Measurements from ENCODE around the gene LRG1.
A peak's percentile ranks its signal among the peaks of the same experiment; 100 is the strongest.

The LRG1 gene

GRCh38 chr19:4575267-4576015 is 35.6 kb upstream of the LRG1 start:
- no peak overlapping the region for H3K4me3 ChIP-seq (ENCODE audit: control insufficient read depth, low read depth, low read length)
- no peak for TF ChIP-seq CTCF (conservative IDR thresholded peaks at IDR 0.05; ENCODE audit: control insufficient read depth, insufficient read depth, low read depth, low read length)
- peak; percentile 97 for DNase-seq (ENCODE audit: low read depth)

- no peak for TF ChIP-seq CTCF (conservative IDR thresholded peaks at IDR 0.05; ENCODE audit: control insufficient read depth, insufficient read depth, low read depth, low read length)
- DNase-seq (ENCODE audit: low read depth): no peak
These were observed 33.8 kb upstream of the LRG1 start for GRCh38 chr19:4573682-4574081.

GRCh38 chr19:4571305-4571917 is 31.6 kb upstream of the LRG1 start:
- no peak overlapping the region for H3K4me3 ChIP-seq (ENCODE audit: control insufficient read depth, low read depth, low read length)
- TF ChIP-seq CTCF (conservative IDR thresholded peaks at IDR 0.05; ENCODE audit: control insufficient read depth, insufficient read depth, low read depth, low read length): no peak
- no peak for DNase-seq (ENCODE audit: low read depth)

More at GRCh38 chr19:4573682-4574081, 33.8 kb upstream of the LRG1 start:
- H3K4me3 ChIP-seq (ENCODE audit: control insufficient read depth, low read depth, low read length): no peak overlapping the region

GRCh38 chr19:4570916-4571304 is 31.1 kb upstream of the LRG1 start:
- no peak for DNase-seq (ENCODE audit: low read depth)
- no peak for TF ChIP-seq CTCF (conservative IDR thresholded peaks at IDR 0.05; ENCODE audit: control insufficient read depth, insufficient read depth, low read depth, low read length)
- H3K4me3 ChIP-seq (ENCODE audit: control insufficient read depth, low read depth, low read length): no peak overlapping the region

GRCh38 chr19:4570402-4570801 is 30.6 kb upstream of the LRG1 start:
- TF ChIP-seq CTCF (conservative IDR thresholded peaks at IDR 0.05; ENCODE audit: control insufficient read depth, insufficient read depth, low read depth, low read length): no peak
- no peak overlapping the region for H3K4me3 ChIP-seq (ENCODE audit: control insufficient read depth, low read depth, low read length)
- DNase-seq (ENCODE audit: low read depth): no peak

- no peak overlapping the region for H3K4me3 ChIP-seq (ENCODE audit: control insufficient read depth, low read depth, low read length)
- TF ChIP-seq CTCF (conservative IDR thresholded peaks at IDR 0.05; ENCODE audit: control insufficient read depth, insufficient read depth, low read depth, low read length): no peak
- no peak for DNase-seq (ENCODE audit: low read depth)
These were observed 29.1 kb upstream of the LRG1 start for GRCh38 chr19:4568886-4569285.
